GM18858 (cell line): Measurements from ENCODE around the gene UGGT1.

Source experiments
- ATAC-seq: cut with Tn5 transposase; IDR thresholded peaks from one replicate; pipeline ENCODE4 v1.9.1; 2021; ENCODE audit not compliant: unreplicated experiment

UGGT1 gene

DNA sequence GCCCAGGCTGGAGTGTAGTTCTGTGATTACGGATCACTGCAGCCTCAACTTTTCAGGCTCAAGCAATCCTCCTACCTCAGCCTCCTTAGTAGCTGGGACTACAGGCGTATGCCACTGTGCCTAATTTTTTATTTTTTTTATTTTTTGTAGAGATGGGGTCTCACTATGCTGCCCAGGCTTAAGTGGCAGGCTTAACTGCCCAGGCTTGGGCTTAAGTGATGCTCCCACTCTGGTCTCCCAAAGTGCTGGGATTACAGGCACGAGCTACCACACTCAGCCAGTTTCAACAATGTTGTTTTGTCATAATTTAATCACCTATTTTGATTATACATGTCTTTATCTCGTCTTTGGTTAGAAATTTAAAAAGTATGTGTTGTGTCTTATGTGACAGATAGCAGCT, 18.2 kb downstream of the UGGT1 start:
- ATAC-seq, result no peak

DNA sequence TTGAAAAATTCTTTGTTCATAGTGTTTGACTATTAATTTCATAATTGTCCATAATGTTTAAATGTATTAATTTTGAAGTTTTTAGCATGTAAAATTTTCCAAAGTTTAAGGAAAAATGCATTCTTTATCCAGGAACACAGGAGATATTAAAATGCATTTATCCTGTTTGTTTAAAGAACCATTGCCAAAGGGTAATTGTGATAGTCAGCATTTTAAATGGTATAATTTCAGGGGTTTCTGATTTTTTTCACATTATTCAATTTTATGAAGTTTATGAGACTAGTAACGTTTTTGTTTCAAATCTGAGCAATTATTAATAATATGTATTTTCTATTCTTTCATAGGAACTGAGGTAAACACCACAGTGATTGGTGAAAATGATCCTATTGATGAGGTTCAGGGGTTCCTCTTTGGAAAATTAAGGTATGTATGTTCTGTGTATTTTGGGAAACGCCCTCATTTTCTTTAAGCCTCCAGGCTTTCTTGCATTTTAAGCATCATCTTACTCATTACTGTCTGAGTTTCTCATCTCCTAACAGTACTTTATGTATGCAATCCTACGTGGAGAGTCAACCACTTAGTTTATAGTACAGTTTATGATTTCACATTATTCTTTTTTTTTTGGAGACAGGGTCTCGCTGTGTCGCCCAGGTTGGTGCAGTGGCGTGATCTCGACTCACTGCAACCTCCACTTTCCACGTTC, 25.1 kb downstream of the UGGT1 start:
- ATAC-seq, result no peak

DNA sequence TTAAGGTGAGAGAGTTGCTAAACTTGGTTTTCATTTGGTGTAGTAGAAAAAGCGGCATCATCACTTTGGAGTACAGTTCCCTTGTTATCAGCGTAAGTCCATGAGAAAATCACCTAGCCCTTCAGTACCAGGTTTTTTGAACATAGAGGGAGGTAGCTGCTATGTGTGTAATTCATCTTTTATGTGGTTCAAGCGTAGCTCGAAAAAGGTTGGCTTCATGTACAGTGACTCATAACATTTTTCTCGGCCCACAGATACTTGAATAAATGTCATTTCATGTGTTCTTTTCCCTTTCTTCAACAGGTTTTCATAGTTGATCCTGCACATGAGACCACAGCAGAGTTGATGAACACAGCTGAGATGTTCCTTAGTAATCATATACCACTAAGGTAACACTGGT, 43.6 kb downstream of the UGGT1 start:
- ATAC-seq, result no peak

GRCh38 chr2:128137094-128137616, 46.2 kb downstream of the UGGT1 start:
- ATAC-seq, result no peak

DNA sequence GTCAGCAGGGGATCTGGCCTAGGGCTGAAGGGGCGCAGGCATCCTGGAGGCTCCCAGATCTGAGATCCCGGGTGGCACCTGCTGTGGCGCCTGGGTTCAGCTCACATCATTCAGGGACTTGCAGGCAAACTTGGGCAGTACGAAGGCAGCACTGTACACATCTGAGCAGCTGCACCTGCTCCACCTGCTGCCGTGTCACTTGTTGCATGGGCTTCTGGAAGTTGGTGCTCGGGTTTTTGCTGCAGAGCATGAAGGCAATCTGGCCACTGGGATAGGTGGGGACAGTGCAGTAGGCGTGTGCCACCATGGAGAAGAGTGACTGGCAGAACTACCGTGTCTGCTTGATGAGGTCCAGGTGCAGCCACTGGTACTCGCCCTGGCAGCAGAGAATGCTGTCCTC, 48.6 kb downstream of the UGGT1 start:
- ATAC-seq, result no peak

DNA sequence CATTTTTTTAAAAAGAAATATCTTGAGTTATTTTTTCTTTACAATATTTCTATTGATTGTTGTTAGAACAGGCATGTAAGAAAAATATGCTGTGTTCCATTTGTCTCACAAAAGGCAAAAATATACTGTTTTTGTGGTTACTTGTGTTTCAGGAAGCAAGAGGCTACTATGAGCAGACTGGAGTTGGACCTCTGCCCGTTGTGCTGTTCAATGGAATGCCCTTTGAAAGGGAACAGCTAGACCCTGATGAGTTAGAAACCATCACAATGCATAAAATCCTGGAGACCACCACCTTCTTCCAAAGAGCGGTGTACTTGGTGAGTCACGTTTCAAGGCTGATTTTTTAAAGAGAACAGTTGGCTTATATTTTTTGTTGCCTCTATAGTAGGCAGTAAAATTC, 54.7 kb downstream of the UGGT1 start:
- no peak for ATAC-seq

- no peak for ATAC-seq
Observed at GRCh38 chr2:128153786-128154185, 62.8 kb downstream of the UGGT1 start.

DNA sequence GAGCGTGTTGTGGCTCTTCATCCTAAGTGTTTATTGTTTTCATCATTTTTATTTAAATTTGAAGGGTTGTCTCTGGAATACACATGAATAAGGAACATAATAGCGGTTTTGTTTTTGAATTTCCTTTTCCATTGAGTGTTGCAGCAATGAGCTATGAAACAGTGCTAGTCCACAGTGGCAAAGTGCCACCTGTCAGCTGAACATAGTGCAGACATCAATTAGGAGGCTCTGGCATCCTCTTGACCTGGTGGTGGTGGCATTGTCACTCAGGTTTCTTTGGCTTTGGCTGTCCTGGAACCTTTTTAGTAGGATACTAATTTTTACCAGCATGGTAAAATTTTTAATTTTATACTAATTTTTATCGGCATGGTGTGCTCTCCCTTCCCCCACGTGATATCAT, 63.2 kb downstream of the UGGT1 start:
- ATAC-seq, result no peak

DNA sequence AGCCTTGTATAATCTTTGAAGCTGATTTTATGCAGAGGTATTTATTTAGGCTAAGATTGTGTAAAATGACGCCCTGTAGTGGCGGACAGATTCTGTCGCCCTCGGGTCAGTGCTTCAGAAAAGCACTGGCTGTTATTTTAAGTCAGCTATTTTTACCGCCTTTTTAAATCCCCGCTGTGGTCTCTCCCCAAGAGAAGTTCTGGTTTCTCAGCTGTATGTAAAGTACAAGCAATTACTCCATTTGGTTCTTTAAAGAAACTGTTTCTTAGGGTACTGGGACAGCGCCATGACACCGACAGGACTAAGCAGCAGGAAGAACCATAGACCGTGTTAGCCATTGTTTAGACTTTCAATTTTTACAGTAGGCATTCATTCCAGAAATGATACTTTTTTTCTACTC, 65.0 kb downstream of the UGGT1 start:
- no peak for ATAC-seq

GRCh38 chr2:128156812-128157211, 65.8 kb downstream of the UGGT1 start:
- no peak for ATAC-seq

GRCh38 chr2:128157644-128158043, 66.6 kb downstream of the UGGT1 start:
- ATAC-seq, result no peak

- ATAC-seq, result no peak
Observed at GRCh38 chr2:128158176-128158575, 67.2 kb downstream of the UGGT1 start.

DNA sequence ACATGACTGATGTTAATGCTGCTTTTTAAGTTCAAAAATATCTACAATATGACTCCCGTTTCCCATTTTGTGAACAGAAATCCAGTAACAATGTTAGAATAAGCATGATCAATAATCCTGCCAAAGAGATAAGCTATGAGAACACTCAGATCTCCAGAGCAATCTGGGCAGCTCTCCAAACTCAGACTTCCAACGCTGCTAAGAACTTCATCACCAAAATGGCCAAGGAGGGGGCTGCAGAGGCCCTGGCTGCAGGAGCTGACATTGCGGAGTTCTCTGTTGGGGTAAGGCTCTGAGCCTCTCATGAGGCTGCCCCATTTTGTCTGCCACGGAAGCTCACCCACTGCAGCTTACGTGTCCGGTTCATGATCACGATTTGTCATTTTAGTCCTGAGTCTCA, 68.4 kb downstream of the UGGT1 start:
- ATAC-seq, result no peak

DNA sequence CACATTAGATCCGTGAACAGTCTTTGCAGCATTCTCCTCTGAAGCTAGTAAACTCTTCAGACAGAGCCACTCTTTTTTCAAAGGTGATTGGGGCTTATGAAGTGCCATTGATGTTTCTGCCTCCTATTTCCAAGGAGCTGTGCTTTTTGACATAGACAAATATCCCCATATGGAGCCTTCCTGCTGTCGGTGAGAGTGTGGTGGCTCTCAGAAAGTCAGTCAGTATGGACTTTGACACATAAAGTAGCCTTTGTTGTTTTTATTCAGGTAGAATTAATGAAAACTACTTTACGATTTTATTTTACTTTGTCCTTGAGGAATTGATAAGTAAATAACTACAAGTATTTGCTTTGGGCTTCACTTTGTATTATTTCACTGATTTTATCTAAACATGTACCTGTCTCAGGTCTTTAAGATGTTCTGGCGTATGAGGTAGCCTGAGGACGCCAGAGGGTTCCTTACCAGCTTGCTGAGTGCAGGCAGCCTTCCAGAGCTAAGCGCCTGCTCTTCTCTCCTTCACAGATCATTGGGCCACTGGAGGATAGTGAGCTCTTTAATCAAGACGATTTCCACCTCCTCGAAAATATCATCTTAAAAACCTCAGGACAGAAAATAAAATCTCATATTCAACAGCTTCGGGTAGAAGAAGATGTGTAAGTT, 69.7 kb downstream of the UGGT1 start:
- no peak for ATAC-seq

- ATAC-seq, result no peak
Observed at GRCh38 chr2:128162266-128162665, 71.3 kb downstream of the UGGT1 start.

GRCh38 chr2:128164311-128164710, 73.3 kb downstream of the UGGT1 start:
- no peak for ATAC-seq

- no peak for ATAC-seq
Observed at GRCh38 chr2:128166746-128167353, 75.8 kb downstream of the UGGT1 start.

GRCh38 chr2:128169094-128169493, 78.1 kb downstream of the UGGT1 start:
- ATAC-seq, result no peak

GRCh38 chr2:128169497-128169896, 78.5 kb downstream of the UGGT1 start:
- ATAC-seq, result no peak

DNA sequence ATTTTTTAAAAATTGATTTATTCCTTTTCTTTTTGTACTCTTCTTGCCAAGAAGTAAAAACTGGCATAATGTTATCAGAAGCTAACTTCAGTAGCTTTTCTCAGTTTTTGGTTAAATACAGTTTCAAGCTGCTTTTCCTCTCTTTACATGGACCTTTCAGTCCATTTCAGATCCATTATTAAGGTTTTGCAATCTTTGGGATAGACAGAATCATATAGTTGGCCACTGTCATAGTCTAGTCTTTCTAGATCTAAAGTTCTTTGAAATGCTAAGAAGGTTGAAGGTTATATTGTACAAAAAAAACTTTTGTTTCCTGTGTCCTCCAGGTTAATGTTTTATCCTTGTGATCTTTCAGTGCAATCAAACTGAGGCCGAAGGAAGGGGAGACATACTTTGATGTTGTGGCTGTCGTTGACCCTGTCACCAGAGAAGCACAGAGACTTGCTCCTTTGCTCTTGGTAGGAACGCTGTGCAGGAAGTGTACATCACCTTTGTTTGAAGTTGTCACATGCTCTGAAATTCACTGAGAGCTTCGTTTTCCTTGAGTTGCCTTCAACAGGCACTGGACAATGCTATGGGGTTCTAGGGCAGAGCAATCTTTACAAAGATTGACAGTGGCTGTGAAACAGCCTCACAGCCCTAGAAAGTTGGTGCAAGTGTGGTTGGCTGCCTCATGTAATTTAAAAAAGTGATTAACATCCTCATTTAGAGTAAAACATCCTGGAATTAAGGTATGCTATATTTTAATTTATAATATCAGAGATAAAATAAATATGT, 79.1 kb downstream of the UGGT1 start:
- no peak for ATAC-seq

DNA sequence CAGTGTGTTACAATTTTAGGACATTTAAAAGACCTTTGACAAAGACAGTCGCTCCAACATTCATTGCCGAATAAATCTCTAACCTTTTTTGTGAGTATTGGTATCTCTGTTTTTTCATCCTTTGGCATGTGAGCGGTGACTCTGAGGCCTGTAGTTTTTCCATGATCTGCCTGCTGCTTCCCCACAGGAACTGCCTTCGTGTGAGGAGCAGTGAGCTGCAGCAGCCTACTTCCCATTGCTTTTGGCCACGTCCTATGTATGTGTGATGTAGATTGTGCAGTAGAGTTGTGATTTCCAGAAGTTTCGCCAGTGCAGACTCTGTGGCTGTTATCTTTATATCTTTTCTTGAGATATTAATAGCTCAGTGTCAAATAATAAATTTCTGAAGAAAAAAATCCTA, 79.8 kb downstream of the UGGT1 start:
- no peak for ATAC-seq
